Heart left ventricle (tissue), 16 donors: ENCODE measurements around the gene HDAC4. TPM values are rescaled to one million over a fixed set of nuclear protein-coding genes. Genes with fewer than 3 reads are reported as not detected.

Source experiments
- ATAC-seq, 4 donors: fragments of 200-7000 bp; cut with Tn5 transposase; one replicate each; pipeline ENCODE4 v1.9.1; 2020 to 2022; ENCODE audit warnings: moderate library complexity in 4 of 4, mild to moderate bottlenecking in 3 of 4, moderate number of reproducible peaks in 1 of 4
- DNase-seq, 5 donors: peaks; one replicate each; pipeline ENCODE4 v3.0.0-alpha.2; 2020
- H3K27ac ChIP-seq, 12 donors: fragments of 200-600 bp; sonication (generic) in 4 of 12; one replicate each; pipeline versions ENCODE4 v1.5.0 to v1.8.0; 2016 to 2022; ENCODE audit warnings: mild to moderate bottlenecking in 2 of 12
- H3K27me3 ChIP-seq, 9 donors: fragments of 200-600 bp; sonication (generic) in 2 of 9; one replicate each; pipeline versions ENCODE4 v1.5.1 to v1.8.0; 2016 to 2022; ENCODE audit warnings: mild to moderate bottlenecking in 3 of 9
- H3K36me3 ChIP-seq, 9 donors: fragments of 200-600 bp; sonication (generic) in 2 of 9; one replicate each; pipeline versions ENCODE4 v1.5.0 to v1.8.0; 2018 to 2022; ENCODE audit warnings: mild to moderate bottlenecking in 2 of 9
- H3K4me1 ChIP-seq, 12 donors: fragments of 200-600 bp; sonication (generic) in 4 of 12; one replicate each; pipeline versions ENCODE4 v1.5.0 to v1.8.0; 2016 to 2022; ENCODE audit warnings: mild to moderate bottlenecking in 3 of 12
- H3K4me3 ChIP-seq, 12 donors: fragments of 200-600 bp; sonication (generic) in 4 of 12; one replicate each; pipeline versions ENCODE4 v1.5.0 to v1.8.0; 2017 to 2022; ENCODE audit warnings: mild to moderate bottlenecking in 9 of 12, moderate library complexity in 4 of 12
- H3K9me3 ChIP-seq, 12 donors: fragments of 200-600 bp; sonication (generic) in 4 of 12; one replicate each; pipeline versions ENCODE4 v1.5.0 to v1.8.0; 2016 to 2022; ENCODE audit warnings: mild to moderate bottlenecking in 1 of 12
- CTCF ChIP-seq, 12 donors: fragments of 200-600 bp; sonication (generic) in 4 of 12; IDR thresholded peaks; one replicate each; pipeline versions ENCODE4 v1.5.0 to v1.8.0; 2018 to 2022; ENCODE audit warnings: antibody characterized with exemption in 12 of 12, mild to moderate bottlenecking in 5 of 12
- POLR2A ChIP-seq, 2 donors: fragments of 450-650 bp; IDR thresholded peaks; one replicate each; pipeline ENCODE4 v1.6.1; 2017; ENCODE audit warnings: antibody characterized with exemption in 2 of 2, mild to moderate bottlenecking in 2 of 2, moderate library complexity in 2 of 2
- WGBS, 4 donors: extraction: QIAGEN DNeasy Blood & Tissue Kit in 2 of 4; methylation state at CpG; one replicate each; pipeline versions ENCODE4 v1.1.5 to v1.1.7; 2013 to 2018; 5-methylcytosine and 5-hydroxymethylcytosine counted together
- intact Hi-C, 10 donors: fragments of 100-400 bp; cut with DNase I; formaldehyde crosslinking; loops; one replicate each; pipeline versions ENCODE4 v1.11.1 to v1.14.2; 2022
- polyA plus RNA-seq, 2 donors: library from polyadenylated mRNA; stranded (reverse); fragments of 200-250 nt; gene quantifications; one replicate each; pipeline ENCODE4 v1.2.3, GENCODE V29; 2013
- total RNA-seq, 9 donors: library from RNA; depleted of rRNA in 2 of 9; stranded (reverse); fragments of >200 nt in 2 of 9; fragmentation: NEBNext Ultra II Directional in 3 of 9; extraction: Animal tissue kit (Norgen Biotek cat#: 25700) in 3 of 9; gene quantifications; one replicate each; pipeline versions ENCODE4 v1.1.0 to v1.2.4, GENCODE V29; 2016 to 2023
- donor health status: ischemic (EF 13 %, LVEDD 7.1; RV severe dilation, severe dysfunction).
- donor health status: healthy with polysubstance abuse.
- donor health status: DM: no; HTN: yes; CAD: no.
- donor health status: DM: no; HTN: no; CAD: no.
- donor health status: ischemic (EF 25% LVEDD 6.9; RV normal size, moderate dysfunction).
- donor health status: ischemic (EF 25% LVEDD 5.7; RV mildly dilated, moderate dysfunction).
- donor health status: healthy.
- donor health status: DM: yes; HTN: yes; CAD: no.
- donor health status: ischemic (EF 35%, LVEDD 5.7; RV mildly dilated, moderate dysfunction).
- donor health status: nonischemic (EF 11% LVEDD 7.7; RV severe dilation, severe dysfunction).
- donor health status: DM: yes; HTN: yes; CAD: no.
- donor health status: PGD.
- donor health status: ischemic (EF 29% LVEDD 5.4; RV normal size, mild dysfunction).
- donor health status: nonischemic (EF 23%, LVEDD 6.1; RV moderate dilation, normal function).

Gene HDAC4
- total and polyA plus RNA-seq, 11 donors: 13.9 to 37.6 (median 27.5) TPM

GRCh38 chr2:239307921-239308613 is 92.8 kb downstream of the HDAC4 start:
- H3K27me3 ChIP-seq: no peaks in the 10 kb centered on the region
- peak overlapping the region in 11 of 12 donors; percentile 23 to 63 (median 52) for H3K4me3 ChIP-seq
- H3K36me3 ChIP-seq: no peaks in the 10 kb centered on the region
- H3K9me3 ChIP-seq: no peaks in the 10 kb centered on the region
- peaks cover 6 to 93% (median 68%) of the 10 kb centered on the region in 12 donors for H3K4me1 ChIP-seq
- TF ChIP-seq POLR2A (IDR thresholded peaks at IDR 0.05) (no peak), CTCF (IDR thresholded peaks at IDR 0.05) (no peak)
- intact Hi-C loops: loop anchor here in 3 of 10 donors (5.0 kb wide), 3 partner anchors 56 to 81 kb away; no protein-coding TSS in a partner anchor
- peak in 1 of 5 donors; percentile 19 for DNase-seq
- no peak for ATAC-seq
- H3K27ac ChIP-seq: peak overlapping the region; percentile 78 to 91 (median 85)
- WGBS, 4 donors: 60 to 74% (median 65%) methylated on average over 13 to 16 of the region's 16 CpGs

GRCh38 chr2:239307221-239307569 is 93.6 kb downstream of the HDAC4 start:
- intact Hi-C loops: loop anchor here in 3 of 10 donors (5.0 kb wide), 3 partner anchors 55 to 80 kb away; no protein-coding TSS in a partner anchor

GRCh38 chr2:239306274-239307220 is 94.3 kb downstream of the HDAC4 start:
- peaks cover 6 to 94% (median 70%) of the 10 kb centered on the region in 12 donors for H3K4me1 ChIP-seq
- intact Hi-C loops: loop anchor here in 3 of 10 donors (5.0 kb wide), 3 partner anchors 54 to 79 kb away; no protein-coding TSS in a partner anchor

More at GRCh38 chr2:239307221-239307569, 93.6 kb downstream of the HDAC4 start:
- no peak for ATAC-seq
- Histone ChIP-seq H3K4me1 (peaks cover 6 to 93% (median 66%) of the 10 kb centered on the region in 12 donors), H3K9me3 (no peaks in the 10 kb centered on the region), H3K27me3 (no peaks in the 10 kb centered on the region), H3K4me3 (peak overlapping the region in 2 of 12 donors; percentile 52 to 63), H3K36me3 (no peaks in the 10 kb centered on the region), H3K27ac (peak overlapping the region in 6 of 12 donors; percentile 28 to 91 (median 88))
- TF ChIP-seq CTCF (IDR thresholded peaks at IDR 0.05): no peak
- TF ChIP-seq POLR2A (IDR thresholded peaks at IDR 0.05): no peak
- 83 to 97% (median 94%) methylated on average over 2 to 8 of the region's 8 CpGs for WGBS, 4 donors
- no peak for DNase-seq

More at GRCh38 chr2:239306274-239307220, 94.3 kb downstream of the HDAC4 start:
- Histone ChIP-seq H3K36me3 (no peaks in the 10 kb centered on the region), H3K27me3 (no peaks in the 10 kb centered on the region), H3K4me3 (no peak overlapping the region), H3K9me3 (no peaks in the 10 kb centered on the region), H3K27ac (peak overlapping the region in 6 of 12 donors; percentile 7 to 90 (median 82))
- 85 to 94% (median 91%) methylated on average over 14 to 25 of the region's 25 CpGs for WGBS, 4 donors
- DNase-seq (peak in 1 of 5 donors; percentile 14), ATAC-seq (no peak)
- TF ChIP-seq POLR2A (IDR thresholded peaks at IDR 0.05) (no peak), CTCF (IDR thresholded peaks at IDR 0.05) (no peak)
